CD4-positive, alpha-beta T cell treated with Interferon alpha-2 for 1 hour (primary cell): ENCODE data around the gene SH3YL1.

ENCODE experiments used
- DNase-seq, 2 donors: peaks; one replicate each; pipeline ENCODE4 v3.0.0-alpha.2; 2020 to 2022

The SH3YL1 gene

DNA sequence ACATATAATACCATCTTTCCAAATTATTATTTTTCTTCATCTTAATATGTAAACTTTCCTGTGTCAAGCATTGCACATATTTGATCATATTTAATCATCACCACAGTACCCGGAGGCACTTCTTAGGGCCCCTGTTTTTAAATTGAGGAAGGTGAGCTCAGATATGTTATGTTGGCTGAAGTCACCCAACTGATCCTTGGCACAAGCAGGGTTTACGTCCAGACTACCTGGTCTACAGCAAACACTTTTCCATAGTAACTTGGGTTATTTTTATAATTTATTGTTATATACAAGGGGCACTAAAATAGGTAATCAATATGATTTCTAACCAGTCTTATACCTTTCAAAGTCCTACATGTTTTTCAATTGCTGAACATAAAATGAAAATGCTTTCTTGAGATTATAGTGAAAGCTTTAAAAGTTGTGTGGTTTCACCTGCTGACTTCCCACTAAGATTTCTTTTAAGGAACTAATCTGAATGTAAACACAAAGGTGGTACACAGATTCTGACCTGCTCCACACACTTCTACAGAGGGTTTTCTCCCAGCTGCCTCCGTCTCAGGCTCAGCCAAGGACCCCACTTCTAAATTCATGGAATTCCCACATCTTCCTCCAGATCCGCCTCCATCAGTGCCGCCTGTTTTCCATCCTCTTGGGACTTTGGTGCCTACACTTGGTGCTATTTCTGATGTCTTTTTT, 52.2 kb downstream of the SH3YL1 start:
- DNase-seq: no peak

GRCh38 chr2:210660-211059, 53.2 kb downstream of the SH3YL1 start:
- DNase-seq: no peak

DNA sequence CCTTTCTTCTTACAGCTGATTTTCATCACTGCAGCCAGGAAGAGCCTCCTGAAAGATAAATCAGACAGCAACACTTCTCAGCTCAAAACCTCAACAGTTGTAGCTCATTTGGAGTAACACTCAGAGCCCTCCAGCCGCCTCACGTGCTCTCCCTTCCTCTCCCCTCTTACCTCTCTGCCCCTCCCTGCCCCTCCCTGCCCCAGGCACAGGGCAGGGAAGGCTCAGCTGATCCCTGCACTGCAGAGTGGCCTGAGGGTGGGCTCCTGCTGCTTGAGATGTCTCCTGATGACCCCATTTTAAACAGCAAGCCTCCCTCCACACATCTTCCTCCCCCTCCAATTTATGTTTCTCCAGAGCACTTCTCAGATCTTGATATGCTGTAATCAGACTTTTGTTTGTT, 54.4 kb downstream of the SH3YL1 start:
- DNase-seq: no peak

DNA sequence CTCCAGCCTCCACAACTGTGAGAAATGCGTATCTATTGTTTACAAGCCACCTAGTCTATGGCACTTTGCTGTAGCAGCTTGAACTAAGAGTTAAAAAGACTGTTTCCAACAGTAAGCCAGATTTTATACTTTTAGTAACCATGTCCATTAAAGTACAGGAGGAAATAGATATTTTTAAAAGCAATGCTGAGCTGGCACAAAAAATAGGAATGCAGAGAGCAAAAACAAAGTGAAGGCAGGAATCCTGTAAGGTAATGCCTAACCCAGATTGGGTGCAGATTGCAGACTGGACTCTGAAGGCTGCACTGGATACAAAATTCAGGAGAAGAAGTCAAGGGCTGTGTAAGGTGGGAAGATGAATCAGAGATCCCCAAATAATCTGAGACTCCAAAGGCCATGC, 55.5 kb downstream of the SH3YL1 start:
- no peak for DNase-seq

GRCh38 chr2:203984-204383, 59.8 kb downstream of the SH3YL1 start:
- no peak for DNase-seq

DNA sequence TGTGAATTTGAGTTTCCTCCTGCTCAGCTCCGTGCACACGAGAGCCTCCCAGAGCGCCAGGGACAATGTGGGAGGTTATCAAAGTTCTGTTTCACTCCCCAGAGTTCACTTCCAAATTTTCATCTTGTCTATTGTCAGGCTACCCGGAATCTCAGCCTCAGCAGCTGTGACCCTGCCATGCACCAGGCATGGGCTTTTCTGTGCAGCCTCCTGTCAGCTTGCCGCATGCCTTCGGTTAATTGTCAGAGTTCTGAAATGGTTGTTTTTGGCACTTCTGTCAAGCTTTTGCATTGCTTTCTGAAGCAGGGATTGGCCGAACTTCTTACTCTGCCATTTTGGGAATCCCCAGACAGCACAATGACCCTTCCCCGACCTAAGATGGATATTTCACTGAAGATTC, 60.4 kb downstream of the SH3YL1 start:
- no peak for DNase-seq

DNA sequence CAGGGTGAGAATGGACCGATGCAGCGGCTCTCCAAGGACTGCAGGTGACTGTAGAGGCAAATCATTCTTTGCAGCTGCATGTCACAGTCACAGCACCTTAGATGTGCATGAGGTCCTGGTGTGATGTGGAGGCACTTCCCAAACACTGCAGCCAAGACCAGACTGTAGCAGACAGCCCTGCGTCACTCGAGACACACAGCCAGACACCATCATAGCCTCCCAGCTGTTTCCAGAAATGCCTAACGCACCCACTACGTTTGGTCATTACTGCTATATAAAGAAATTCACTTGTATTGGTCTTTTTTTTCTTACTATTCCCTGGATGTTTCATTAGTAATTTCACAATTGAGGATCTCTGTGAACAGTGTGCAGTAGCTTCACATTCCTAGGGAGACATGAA, 60.9 kb downstream of the SH3YL1 start:
- DNase-seq: no peak

DNA sequence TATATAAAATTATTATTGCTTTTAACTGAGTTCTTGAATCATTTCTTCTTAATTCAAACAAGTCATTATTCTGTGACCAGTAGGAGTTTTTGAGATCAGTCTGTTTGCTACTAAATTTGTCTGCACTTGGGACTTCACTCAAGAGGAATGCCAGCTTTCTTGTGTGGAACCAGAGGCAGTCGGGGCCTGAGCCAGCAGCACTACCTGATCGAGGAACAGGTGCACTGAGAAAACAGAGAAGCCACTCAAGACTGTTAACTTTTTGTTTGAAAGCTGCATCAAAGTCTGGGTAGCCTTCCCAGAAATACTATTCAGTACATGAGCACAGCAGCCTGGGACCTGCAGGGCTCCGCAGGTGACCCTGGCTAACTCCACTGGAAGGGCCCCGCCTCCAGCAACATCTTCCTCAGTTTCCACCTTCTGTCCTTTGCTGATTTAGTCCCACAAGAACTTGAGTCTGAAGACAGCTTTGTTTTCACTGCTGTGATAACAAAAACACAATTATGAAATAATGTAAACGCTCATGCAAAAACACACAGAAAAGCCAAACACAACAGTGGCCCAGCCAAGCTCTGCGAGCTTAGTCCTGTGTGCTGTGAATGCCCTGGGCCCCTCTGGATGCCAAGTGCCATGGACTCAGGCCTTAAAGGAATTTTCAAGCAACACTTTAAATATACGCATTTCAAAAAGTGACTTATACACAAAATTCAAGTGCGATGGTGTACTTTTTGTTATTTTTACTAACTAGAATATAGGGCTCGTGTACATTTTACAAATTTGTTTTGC, 62.0 kb downstream of the SH3YL1 start:
- no peak for DNase-seq

DNA sequence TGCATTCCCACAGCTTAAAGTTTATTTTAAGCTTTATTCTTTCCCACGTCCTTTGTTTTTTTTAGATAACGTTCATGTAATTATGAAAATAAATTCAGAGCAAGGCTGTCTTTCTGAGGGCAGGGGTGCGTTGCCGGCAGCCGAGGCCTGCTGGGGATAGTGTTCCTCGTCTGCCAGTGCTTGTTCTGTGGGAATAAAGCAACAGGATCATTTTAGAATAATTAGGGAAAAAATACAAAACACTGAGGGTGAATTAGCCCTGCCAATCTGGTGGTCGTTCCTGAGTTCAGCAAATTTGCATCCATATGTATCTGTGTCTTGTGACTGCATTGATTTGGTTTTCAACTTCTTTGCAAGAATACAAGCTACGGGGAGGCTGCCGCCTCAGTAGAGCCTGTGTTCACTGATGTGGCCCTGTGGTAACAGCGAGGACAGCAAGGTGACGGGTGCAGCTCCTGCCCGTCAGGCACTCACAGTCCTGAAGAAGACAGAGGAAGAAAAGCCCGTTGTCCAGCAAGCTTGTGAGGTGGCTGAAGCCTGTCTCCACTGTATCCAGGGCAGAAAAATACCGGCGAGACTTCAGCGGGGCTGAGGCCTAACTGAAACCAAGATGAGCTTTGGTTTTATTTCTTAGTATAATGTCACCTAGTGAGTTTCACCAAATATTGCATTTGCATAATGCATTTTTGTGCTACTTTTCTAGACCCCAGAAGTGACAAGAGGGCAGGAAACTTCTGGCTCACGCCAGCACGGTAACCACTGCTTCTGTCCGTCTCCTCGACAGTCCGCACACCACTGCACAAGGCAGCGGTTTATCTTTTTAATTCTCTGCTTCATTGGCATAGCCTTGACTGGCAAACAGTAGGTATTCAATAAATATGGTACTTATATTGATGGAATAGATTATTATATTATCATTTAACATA, 64.5 kb downstream of the SH3YL1 start:
- DNase-seq: no peak

DNA sequence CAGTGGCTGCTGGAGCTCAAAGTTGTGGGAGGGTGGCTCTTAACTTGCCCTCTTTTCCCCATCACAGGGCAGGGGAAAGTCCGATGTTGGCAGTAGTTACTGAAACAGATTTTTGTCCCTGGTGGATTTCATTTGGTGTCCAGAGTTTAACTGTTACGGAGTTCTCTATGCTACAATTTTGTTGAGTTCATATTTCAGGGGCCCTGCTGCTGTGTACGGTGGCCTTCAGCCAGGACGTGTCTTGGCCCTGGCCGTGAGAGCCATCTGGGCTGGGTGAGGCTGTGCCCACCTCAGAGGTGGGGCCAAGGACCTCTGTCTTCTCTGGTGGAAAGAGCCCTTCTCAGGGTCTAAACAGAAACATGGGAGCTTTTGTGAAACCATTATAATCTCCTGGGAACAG, 67.4 kb downstream of the SH3YL1 start:
- no peak for DNase-seq

GRCh38 chr2:195932-196331, 67.9 kb downstream of the SH3YL1 start:
- no peak for DNase-seq

DNA sequence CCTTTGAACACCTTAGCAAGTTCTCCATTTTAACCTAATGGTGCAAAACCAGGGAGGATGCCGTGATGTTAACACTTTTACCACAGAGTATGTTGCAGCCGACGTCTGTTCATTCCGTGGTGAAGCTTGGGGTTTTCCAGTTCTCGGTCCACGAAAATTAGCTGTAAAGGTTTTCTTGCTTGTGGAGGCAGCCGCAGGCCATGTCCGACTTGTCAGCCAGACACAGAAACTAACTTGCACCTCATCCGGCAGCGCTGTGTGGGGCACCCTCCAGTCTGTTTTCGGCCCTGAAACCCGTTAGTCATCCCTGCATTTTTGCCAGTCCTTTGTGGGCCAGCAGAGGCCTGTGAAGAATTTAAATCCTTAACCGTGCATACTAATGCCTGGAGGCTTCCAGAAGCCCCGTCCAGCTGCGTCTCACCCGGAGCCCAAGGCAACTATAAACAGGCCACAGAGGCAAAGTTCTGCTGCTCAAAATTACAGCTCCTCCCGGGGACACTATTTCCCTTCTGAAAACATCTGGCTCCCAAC, 70.6 kb downstream of the SH3YL1 start:
- DNase-seq: peak; percentile 50 to 63

DNA sequence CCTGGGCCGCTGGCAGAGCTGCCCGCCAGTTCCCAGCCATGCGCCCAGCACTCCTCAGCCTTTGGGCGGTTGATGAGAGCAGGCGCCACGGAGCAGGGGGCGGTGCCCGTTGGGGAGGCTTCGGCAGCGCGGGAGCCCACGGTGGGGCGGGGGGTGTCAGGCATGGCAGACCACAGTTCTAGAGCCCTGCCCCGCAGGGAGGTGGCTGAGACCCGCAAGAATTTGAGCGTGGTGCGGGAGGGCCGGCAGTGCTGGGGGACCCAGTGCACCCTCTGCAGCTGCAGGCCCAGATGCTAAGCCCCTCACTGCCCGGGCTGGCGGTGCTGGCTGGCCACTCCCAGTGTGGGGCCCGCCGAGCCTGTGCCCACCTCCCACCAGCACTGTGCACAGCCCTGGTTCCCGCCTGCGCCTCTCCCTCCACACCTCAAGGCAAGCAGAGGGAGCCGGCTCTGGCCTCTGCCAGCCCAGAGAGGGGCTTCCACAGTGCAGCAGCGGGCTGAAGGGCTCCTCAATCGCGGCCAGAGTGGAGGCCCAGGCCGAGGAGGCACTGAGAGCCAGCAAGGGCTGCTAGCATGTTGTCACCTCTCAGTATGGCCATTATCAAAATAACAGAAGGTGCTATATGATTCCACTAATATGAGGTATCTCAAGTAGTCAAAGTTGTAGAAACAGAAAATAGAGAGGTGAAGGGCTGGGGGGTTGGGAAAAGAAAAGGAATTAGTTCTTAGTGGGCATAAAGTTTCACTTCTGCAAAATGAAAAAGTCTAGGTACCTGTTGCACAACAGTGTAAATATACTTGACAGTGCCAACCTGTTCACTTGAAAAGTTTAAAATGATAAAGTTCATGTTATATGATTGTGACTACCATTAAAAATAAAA, 72.3 kb downstream of the SH3YL1 start:
- DNase-seq: no peak

DNA sequence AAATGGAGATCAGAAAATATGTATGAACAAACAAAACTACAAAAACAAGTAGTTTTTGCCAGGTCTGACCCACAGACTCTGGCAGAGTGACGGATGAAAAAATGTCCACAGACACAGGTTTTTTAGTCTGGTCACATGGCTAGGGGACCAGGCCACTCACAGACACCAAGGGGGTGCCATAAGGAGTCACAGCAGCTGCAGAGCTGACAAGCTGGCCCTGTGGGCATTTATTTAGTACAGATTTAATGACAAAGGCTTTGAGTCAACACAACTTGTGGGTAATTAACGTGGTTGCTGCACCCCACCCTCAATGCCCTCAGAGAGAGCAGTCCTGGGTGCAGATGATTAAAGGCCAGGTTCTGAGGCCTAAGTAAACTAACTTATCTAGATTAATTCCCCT, 76.0 kb downstream of the SH3YL1 start:
- no peak for DNase-seq

- DNase-seq: no peak
Observed at GRCh38 chr2:185221-185620, 78.6 kb downstream of the SH3YL1 start.

- DNase-seq: no peak
Observed at GRCh38 chr2:184695-185094, 79.1 kb downstream of the SH3YL1 start.

DNA sequence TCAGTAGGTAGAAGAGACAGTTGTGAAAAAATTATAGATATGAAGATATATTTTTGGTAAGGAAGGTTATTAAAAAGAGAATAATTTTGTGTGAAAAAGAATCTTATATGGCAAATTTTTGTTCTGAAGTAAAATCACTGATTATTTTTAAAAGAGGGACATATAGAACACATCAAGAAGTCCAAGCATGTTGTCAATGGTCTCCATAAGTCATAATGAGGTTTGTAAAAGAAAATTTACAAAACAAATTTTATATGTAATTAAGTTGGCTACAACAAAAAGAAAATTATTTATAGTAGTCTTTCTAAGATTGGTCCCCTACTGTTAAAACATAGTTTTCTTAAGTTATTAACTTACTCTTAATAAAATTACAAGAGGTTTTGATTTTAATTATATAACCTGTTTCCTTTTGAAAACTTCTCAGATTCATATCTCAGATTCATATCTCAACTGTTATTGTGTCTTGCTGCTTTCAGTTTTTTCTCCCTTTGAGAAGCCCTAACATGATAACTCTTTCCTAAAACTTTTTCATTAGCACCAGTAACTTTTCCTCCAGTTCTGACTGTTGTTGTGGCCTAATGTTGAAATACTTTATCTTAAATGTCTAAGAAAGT, 81.2 kb downstream of the SH3YL1 start:
- DNase-seq: no peak

GRCh38 chr2:180311-180710, 83.5 kb downstream of the SH3YL1 start:
- no peak for DNase-seq

- no peak for DNase-seq
Observed at GRCh38 chr2:179886-180285, 83.9 kb downstream of the SH3YL1 start.

DNA sequence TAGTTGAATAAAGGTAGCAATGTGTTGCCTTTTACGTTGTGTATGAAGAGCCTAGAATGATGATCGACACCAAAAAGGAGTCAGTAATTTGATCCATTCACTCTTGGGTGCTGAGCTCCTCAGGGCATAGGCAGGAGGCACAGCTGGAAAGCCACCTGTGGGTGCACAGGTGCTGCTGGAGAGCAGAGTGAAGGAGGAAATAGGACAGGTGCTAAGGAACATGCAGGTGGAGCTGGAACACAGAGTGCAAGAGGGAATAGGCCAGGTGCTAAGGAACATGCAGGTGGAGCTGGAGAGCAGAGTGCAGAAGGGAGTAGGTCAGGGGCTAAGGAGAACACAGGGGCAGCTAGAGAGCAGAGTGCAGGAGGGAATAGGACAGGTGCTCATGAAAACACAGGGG, 86.1 kb downstream of the SH3YL1 start:
- no peak for DNase-seq

DNA sequence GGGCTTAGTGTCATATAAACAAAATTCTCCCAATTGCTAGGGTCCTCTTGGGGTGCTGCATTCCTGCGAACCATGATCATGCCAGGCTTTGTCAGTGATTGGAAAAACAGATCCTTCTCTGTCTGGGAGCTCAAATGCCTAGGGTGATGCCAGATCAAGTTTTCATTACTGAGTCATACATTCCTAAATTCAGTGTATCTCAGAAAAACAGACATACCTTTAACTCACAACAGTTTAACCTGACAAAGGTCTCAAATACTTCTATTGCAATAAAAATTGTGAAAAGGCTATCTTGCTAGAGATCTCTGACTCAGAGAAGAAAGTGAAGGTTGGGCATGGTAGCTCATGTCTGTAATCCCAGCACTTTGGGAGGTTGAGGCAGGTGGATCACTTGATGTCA, 86.9 kb downstream of the SH3YL1 start:
- no peak for DNase-seq
